Body of pancreas (tissue), 4 donors: ENCODE results near the gene PTPRD.

ENCODE experiments used
- POLR2A ChIP-seq, 3 donors: fragments of 450-650 bp; IDR thresholded peaks; one replicate each; pipeline ENCODE4 v1.6.1; 2016; ENCODE audit warnings: antibody characterized with exemption in 3 of 3, mild to moderate bottlenecking in 2 of 3
- TF ChIP-seq, protein P1 (sequence below), 7 experiments: fragments of 450-650 bp in 4 of 7; fragments of 200-600 bp in 3 of 7; sonication (generic) in 3 of 7; IDR thresholded peaks; one replicate each; pipeline ENCODE4 v1.5.1; 2016 to 2019; ENCODE audit warnings: antibody characterized with exemption in 7 of 7

DNA sequence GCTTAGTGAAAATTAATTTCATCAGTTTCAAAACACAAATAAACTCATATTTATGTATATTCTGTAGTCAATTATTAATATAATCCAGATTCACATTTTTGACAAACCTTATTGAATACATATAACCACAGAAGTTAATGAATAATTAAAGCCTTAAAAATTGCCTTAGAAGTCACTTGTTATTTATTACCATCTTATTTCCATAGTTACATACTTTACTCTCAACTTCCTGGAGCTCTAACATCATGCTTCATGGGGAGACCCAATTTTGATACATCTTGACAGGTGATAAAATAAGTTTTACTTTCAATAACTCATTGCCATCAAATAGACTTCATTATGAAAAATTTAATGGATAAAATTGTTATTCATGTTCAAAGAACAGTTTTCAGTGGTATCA is 1038.7 kb downstream of the PTPRD start:
- TF ChIP-seq POLR2A (IDR thresholded peaks at IDR 0.05), result no peak
- TF ChIP-seq, protein P1, sequence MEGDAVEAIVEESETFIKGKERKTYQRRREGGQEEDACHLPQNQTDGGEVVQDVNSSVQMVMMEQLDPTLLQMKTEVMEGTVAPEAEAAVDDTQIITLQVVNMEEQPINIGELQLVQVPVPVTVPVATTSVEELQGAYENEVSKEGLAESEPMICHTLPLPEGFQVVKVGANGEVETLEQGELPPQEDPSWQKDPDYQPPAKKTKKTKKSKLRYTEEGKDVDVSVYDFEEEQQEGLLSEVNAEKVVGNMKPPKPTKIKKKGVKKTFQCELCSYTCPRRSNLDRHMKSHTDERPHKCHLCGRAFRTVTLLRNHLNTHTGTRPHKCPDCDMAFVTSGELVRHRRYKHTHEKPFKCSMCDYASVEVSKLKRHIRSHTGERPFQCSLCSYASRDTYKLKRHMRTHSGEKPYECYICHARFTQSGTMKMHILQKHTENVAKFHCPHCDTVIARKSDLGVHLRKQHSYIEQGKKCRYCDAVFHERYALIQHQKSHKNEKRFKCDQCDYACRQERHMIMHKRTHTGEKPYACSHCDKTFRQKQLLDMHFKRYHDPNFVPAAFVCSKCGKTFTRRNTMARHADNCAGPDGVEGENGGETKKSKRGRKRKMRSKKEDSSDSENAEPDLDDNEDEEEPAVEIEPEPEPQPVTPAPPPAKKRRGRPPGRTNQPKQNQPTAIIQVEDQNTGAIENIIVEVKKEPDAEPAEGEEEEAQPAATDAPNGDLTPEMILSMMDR (IDR thresholded peaks at IDR 0.05), result no peak
